ENCODE measurements around the gene HRCT1.

GRCh38 chr9:35928591-35929452, 22.8 kb downstream of the HRCT1 start:
- TF ChIP-seq EZH2 (IDR thresholded peaks at IDR 0.05; ENCODE audit: borderline replicate concordance, low read depth, low read length, poor library complexity, severe bottlenecking) (no peak), CTCF (conservative IDR thresholded peaks at IDR 0.05; ENCODE audit: low read depth, low read length) (no peak)
